Inferior parietal cortex (tissue), 1 donor: Measurements from ENCODE around the gene AP1AR.

Experiments
- DNase-seq: peaks from one replicate; pipeline ENCODE4 v3.0.0-alpha.2; 2016; ENCODE audit errors: extremely low spot score

Gene AP1AR

GRCh38 chr4:112312610-112313239 is 81.1 kb downstream of the AP1AR start:
- no peak for DNase-seq

GRCh38 chr4:112315446-112315845 is 83.9 kb downstream of the AP1AR start:
- no peak for DNase-seq

GRCh38 chr4:112316360-112316759 is 84.8 kb downstream of the AP1AR start:
- no peak for DNase-seq

GRCh38 chr4:112318239-112319142 is 86.9 kb downstream of the AP1AR start:
- no peak for DNase-seq
